LNCaP clone FGC (cell line): ENCODE data around the gene CDS2.

Experiments
- DNase-seq: peaks from one replicate; pipeline ENCODE4 v3.0.0-alpha.2; 2011; ENCODE audit warnings: low read depth
- H3K4me3 ChIP-seq: 2 replicates; pipeline ENCODE4 v1.5.1; 2011; ENCODE audit warnings: mild to moderate bottlenecking, low read depth, low read length, control low read depth
- TF ChIP-seq, protein P1 (sequence below): IDR thresholded peaks from 2 replicates; pipeline ENCODE4 v1.5.1; 2012; ENCODE audit warnings: mild to moderate bottlenecking; ENCODE audit not compliant: control insufficient read depth, insufficient read depth; ENCODE audit errors: extremely low read depth

The CDS2 gene

DNA sequence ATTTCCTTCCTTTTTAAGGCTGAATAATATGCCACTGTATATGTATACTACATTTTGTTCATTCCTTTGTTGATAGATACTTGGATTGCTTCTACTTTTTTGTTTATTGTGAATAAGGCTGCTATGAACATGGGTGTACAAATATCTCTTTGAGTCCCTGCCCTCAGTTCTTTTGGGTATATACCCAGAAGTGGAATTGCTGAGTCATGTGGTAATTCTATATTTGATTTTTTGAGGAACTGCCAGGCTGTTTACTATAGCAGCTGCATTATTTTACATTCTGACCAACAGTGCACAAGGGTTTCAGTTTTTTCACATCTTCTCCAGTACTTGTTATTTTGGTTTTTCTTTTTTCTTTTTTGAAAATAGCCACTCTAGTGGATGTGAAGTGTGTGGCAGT lies 34.1 kb downstream of the CDS2 start:
- DNase-seq = no peak
- no peak overlapping the region for H3K4me3 ChIP-seq
- TF ChIP-seq, protein P1, sequence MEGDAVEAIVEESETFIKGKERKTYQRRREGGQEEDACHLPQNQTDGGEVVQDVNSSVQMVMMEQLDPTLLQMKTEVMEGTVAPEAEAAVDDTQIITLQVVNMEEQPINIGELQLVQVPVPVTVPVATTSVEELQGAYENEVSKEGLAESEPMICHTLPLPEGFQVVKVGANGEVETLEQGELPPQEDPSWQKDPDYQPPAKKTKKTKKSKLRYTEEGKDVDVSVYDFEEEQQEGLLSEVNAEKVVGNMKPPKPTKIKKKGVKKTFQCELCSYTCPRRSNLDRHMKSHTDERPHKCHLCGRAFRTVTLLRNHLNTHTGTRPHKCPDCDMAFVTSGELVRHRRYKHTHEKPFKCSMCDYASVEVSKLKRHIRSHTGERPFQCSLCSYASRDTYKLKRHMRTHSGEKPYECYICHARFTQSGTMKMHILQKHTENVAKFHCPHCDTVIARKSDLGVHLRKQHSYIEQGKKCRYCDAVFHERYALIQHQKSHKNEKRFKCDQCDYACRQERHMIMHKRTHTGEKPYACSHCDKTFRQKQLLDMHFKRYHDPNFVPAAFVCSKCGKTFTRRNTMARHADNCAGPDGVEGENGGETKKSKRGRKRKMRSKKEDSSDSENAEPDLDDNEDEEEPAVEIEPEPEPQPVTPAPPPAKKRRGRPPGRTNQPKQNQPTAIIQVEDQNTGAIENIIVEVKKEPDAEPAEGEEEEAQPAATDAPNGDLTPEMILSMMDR = no peak

DNA sequence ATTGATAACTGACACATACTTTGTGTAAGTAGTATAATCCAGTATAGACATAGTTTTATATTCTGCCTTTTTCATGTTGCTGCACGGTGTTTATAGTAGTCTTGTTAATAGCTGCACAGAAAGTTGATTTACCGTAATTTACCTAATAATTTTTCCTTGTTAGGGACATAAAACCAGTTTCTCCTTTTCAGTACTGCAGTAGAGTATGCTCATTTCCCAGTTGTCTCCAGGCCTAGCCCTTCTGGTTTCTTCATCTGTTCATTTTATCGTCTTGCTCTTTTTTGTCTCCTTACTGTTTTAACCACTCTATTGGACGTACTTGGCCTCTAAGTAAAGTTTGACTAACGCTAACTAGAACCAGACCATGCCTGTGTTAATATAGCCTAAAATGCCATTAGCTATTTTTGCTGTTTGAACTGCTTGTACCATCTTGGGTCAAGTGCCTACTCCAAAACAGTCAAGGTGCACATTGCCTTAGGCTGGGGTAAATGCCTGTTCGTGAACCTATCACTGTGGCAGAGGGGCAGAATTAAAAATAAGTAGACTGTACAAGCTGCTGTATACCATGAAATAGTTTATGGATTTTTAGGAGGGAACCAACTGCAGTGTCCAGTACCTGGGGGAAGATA lies 34.8 kb downstream of the CDS2 start:
- no peak for DNase-seq
- TF ChIP-seq, protein P1 = no peak
- no peak overlapping the region for H3K4me3 ChIP-seq

DNA sequence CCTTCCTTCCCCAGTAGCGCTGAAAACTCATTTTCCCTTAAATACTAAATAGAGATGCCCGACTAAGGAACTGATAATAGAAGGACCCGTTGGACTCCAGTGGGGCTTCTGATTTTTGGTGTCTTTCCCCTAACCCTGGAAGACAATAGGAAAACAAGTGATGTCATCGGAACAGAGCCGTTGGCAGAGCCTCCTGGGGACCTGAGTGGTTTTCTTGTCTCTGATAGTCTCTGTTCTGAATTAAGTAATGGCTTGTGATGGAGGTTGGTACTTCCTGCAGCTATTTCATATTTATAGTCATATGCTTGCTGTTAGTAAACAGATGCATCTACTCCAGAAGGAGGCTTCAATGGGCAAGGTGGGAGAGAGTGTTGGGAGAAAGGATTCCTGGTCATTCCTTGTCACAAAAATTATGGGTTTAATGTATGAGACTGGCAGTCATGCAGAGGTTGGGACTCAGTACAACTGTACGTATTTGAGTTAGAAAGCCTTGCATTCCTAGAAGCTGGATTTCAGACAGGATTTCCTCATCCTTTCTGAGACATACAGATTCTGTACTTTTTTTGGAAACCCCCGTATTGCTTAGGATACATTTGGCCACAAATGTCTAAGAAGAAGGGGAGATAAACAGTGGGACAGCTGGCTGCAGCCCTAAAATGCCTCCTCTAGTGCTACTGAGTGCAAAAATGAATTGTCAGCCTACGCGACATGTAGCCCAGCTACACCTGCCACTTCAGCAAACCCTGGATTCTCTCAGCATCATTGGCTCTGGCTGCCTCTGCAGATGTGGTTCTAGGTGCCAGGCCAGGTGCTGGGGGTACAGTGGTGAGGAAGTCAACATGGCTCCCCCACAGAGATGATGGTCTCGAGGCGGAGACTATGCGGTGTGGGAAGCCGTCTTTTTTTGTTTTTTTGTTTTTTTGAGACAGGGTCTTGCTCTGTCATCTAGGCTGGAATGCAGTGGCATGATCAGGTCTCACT lies 38.1 kb downstream of the CDS2 start:
- H3K4me3 ChIP-seq = no peak overlapping the region
- DNase-seq = no peak
- TF ChIP-seq, protein P1 = no peak

DNA sequence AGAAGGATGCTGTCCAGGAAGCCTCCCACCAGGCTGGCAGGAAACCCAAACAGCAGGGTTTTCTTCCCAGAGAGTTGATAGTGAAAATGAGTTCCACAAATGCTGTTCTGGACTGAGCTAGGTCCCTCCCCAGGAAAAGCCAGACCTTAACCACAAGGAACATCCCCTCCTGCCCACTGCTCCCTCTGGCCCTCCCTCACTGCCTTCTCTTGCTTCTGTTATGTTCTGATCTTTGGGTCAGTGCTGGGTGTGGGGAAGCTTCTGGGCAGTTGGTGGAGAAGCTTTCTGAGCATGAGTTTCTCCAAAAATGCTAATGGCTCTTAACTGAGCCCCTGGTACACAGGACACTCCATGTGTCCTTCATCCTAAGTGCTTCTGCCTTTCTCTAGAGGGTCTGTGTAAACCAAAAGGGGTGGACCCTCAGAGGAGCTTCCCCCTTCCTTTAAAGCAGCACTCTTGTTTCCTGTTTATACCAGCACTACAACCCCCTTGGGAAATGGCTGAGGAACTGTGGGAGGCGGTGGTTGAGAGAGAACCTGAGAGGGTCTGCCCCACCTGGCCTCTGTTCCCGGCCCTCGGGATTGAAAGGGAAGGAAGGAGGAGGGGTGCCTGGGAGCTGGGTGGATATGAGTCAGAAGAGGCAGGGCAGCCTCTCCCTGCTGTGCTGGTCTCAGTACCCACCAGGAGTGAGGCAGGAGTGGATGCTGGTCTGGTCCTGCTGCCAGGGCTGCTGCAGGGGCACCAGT lies 42.0 kb downstream of the CDS2 start:
- H3K4me3 ChIP-seq = no peak overlapping the region
- DNase-seq = no peak
- TF ChIP-seq, protein P1 = no peak

DNA sequence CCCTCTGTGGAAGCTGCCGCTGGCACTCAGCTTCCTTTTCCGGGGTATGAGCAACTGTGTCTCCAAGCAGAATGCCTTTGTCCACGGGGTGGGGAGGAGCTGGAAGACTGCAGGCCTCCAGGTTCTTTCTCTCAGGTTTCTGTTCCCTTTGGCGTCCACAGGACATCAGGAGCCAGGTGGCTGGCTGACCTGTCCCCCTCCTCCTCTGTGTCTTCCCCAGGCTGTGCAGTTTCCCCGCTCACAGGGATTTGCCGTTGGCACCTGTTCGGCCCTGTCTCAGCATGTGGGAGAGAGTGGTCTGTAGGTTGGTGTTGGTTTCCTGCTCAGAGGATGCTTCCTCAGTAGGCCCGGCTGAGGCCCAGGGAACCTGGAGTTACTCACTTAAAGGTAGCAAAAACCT lies 43.5 kb downstream of the CDS2 start:
- TF ChIP-seq, protein P1 = no peak
- no peak for DNase-seq
- H3K4me3 ChIP-seq = no peak overlapping the region

DNA sequence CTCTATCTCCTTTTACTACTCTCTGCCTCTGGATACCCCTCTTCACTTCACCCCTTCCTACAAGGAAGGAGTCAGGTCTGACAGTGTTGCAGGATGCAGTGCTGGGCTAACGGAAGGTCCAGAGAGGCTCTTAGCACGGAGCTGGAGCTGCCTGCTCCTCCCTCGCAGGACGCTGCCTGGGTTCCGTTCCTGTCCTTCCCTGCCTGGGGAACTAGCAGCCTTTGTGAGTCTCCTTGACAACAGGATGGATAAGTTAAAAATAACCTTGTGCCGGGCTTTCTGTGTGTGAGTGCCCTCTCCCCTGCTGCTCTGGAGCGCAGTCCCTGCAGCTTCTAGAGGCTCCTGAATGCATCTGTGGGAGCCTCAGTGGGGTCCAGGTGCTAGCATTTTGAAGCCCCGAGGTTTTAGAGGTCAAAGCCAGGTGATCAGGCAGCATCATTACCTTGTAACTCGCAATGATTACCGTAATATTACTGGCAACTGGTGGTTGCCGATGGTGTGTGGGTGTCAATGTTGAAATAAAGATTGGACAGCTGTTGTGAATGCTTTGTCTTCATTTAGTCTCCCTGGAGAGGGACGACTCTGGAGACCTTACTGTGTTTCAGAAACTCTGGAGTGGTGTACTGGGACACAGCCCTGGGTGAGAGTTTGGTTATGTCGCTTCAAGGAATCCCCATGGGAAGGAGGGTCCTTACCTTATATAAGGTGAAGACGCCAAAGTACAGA lies 44.4 kb downstream of the CDS2 start:
- no peak overlapping the region for H3K4me3 ChIP-seq
- DNase-seq = no peak
- TF ChIP-seq, protein P1 = no peak
